Glomerular visceral epithelial cell (primary cell): ENCODE results near the gene ITK.
A peak's percentile ranks its signal among the peaks of the same experiment; 100 is the strongest.
"Not testable (repeated sequence)": the region's sequence is repeated elsewhere in the genome, so short reads cannot be mapped to it uniquely, and the experiment has no call there.

Source experiments
- DNase-seq: peaks from one replicate; pipeline ENCODE4 v3.0.0-alpha.2; 2016; ENCODE audit errors: extremely low spot score

The ITK gene

DNA sequence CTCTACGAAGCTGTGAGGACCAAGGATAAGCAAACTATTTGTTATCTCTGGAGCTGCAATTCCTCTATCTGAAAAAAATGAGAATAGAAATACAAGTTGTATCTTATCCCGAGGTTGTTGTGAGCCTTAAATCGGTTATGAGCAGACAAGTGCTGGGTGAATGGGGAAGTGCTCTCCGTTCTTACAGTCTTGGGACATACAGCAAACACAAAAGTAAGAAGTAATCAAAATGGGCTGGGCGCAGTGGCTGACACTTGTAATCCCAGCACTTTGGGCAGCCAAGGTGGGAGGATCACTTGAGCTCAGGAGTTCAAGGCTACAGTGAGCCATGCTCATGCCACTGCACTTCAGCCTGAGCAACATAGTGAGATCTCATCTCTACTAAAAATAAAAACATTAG lies 31.7 kb downstream of the ITK start:
- DNase-seq: no peak

GRCh38 chr5:157213527-157214243 lies 33.0 kb downstream of the ITK start:
- DNase-seq: no peak

DNA sequence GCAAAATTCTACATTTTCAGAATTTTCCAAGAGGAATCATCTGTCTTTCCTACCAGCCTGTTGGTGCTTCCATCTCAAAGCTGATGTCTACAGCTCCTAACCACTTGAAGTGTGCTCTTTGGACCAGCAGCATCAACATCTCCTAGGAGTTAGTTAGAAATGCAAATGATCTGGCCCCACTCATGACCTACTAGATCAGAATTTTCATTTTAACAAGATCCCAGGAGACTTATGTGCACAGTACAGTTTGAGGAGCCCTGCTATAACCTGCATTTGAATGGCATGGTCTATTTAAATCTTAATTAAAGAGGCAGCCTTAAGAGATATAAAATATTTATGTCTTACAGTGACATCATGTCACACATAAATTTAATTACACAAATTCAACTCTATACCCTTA lies 33.8 kb downstream of the ITK start:
- no peak for DNase-seq

DNA sequence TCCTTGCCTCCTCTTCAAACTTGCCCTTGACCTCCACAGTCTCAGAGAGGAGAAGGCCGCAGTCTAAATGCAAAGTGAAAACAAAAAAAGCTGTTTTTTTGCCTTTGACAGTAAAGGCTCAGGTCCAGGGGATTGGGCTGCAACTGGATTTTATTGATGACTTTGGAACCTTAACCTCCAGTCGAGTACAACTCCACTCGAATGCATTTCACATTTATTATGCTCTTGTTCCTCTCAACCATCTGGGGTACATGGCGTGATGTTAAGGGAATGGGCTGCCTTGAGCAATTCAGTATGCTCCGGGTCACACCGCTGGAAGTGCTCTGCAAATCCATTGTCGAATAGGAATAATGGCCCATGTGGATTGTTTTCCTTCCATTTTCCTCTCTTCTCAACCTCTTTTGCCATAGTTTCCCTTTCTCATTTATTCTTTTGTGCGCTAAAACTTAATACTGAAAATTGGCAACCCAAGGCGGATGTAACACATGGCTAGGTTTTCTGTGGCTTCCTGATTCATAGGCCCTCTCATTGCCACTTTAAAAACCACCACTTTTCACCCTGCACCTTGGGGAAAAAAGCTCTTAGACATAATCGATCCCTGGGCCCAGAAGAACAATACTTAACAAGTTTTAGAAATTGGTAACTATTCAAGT lies 34.3 kb downstream of the ITK start:
- peak; percentile 18 for DNase-seq

GRCh38 chr5:157215514-157216167 lies 35.0 kb downstream of the ITK start:
- peak; percentile 48 for DNase-seq

GRCh38 chr5:157216391-157217142 lies 35.9 kb downstream of the ITK start:
- DNase-seq: no peak

GRCh38 chr5:157217289-157218024 lies 36.8 kb downstream of the ITK start:
- DNase-seq: peak; percentile 14

- no peak for DNase-seq
Observed at GRCh38 chr5:157219491-157220271, 39.0 kb downstream of the ITK start.

DNA sequence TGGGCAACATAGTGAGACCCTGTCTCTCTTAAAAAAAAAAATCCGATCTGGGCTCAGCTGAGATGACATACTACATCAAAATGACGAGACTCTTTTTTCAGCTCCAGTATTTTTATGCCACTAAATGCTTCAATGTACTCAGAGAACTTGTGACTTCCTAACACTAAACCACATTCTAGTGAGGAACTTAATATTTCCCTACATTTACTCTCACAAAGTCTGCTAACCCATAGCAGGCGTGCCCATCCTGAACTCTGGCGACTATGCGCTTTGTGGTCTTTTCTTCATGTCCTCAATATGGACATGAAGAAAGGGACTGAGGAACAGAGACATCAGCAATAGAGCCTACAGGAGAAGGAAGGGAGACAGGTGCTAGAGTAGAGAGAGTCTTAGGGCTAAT lies 41.3 kb downstream of the ITK start:
- DNase-seq: no peak

DNA sequence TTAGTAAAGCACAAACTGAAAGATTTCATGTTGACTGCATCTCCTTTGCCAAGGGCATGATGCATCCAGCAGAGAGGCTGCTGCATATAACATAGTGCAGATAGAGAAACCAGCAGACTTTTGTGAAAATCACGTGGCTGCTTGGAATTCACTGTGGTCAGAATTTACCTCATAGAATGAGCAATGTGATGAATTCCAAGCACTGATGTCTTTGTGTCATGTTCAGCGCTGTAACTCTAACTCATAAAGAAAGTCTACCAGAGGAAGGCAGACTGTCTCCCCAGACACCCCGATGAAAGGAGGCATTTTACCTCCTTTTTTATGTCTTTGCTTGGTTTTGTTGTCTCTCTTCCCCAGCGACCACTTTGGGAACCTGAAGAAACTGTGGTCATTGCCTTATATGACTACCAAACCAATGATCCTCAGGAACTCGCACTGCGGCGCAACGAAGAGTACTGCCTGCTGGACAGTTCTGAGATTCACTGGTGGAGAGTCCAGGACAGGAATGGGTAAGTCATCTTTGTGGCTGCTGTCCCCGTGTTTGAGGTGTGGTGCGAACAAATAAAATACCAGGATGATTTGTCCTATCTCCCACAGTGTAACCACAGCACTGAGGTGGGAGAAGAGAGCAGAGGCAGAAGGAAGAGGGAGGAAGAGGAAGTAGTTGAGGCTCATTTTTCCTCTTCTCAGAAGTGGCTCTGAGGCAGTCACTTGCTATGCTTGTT lies 42.0 kb downstream of the ITK start:
- DNase-seq: peak; percentile 87

DNA sequence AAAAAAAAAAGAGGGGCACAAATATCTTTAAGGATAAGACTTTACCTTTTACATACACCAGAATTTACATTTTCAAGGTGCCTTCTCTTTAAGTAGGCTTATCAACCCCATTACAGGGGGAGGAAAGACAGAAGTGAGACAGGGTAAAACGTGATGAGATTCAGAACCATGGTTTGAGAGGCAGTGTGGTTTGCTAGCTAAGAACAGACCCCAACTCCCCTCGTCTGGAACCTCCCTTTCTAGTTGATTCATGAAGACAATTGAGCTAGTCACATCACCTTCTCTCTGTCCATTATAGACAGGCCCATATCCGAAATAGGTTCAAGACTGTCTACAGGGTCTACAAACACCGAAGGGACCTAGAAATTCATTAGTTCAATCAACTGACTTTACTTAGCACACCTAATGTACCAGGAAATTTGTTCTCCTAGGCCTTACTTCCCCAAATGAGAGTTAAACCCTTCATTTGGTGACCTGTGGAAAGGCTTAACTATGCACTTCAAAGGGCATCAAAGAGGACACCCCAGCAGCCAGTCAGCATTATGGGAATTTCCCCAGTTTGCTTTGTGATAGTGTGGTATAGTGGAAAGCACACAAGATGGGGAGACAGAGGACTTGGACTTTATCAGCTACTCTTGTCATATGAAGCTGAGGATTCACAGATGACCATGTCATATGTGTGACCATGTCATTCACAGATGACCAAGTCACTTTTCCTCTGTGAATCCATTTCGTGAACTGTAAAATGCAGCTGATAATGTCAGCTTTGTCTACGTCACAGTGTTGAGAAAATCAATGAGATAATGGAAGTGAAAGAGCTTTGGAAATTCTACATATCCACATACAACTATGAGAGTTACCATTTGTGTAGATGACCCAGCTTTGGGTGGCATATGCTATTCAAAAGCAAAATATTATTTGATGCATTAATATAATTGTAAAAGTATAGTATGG lies 45.1 kb downstream of the ITK start:
- DNase-seq: no peak

GRCh38 chr5:157230610-157231009 lies 50.0 kb downstream of the ITK start:
- DNase-seq: no peak

DNA sequence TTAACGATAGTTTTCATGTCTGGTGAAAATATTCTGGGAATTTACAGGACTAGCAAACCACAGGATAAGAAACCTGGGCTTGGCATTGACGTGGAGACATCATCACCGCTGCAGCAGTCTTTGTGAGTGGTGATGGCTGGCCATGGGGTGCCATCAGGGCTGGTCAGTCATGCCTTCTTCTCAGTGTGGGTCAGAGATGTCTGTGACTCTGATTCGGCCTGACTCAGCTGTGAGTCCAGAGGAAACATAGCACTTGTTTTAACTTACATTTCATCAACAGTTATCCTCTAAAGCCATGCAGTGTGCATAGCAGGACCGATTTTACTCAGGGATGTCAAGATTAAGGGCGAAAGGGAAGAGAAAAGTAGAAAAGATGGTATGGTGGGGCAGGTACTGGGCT lies 52.1 kb downstream of the ITK start:
- DNase-seq: no peak

GRCh38 chr5:157233515-157233914 lies 52.9 kb downstream of the ITK start:
- DNase-seq: no peak

GRCh38 chr5:157236423-157236822 lies 55.8 kb downstream of the ITK start:
- DNase-seq: no peak

DNA sequence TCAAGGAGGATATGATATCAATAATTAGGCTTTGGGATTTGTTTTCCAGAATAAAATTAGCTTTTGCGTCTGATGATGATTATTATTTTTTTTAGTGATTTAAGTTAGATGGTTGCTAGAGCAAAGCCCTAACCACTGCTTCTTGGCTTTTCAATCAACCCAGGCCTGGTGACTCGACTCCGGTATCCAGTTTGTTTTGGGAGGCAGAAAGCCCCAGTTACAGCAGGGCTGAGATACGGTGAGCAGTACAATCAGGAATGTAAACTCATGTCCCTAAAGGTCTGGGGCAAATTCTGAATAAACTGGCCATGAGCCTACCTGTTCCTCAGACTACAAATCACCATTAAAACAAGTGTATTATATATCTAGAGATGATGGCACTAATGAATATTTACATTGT lies 60.8 kb downstream of the ITK start:
- peak; percentile 12 for DNase-seq

GRCh38 chr5:157244704-157245103 lies 64.1 kb downstream of the ITK start:
- not testable (repeated sequence) for DNase-seq

GRCh38 chr5:157245476-157245875 lies 64.8 kb downstream of the ITK start:
- DNase-seq: no peak

- no peak for DNase-seq
Observed at GRCh38 chr5:157245886-157246285, 65.2 kb downstream of the ITK start.
